Measurements from ENCODE around the gene TRPM6.

Gene TRPM6

GRCh38 chr9:74770508-74771261 lies 117.0 kb downstream of the TRPM6 start:
- DNase-seq (ENCODE audit: low read depth in 2 of 2), result peak; percentile 19 to 34

GRCh38 chr9:74765481-74765971 lies 122.2 kb downstream of the TRPM6 start:
- no peak overlapping the region for H3K4me3 ChIP-seq (replicated peaks in 1 of 2; ENCODE audit: low read depth in 2 of 2, low read length in 2 of 2)
- DNase-seq (ENCODE audit: low read depth in 2 of 2), result no peak
- no peak for TF ChIP-seq CTCF (IDR thresholded peaks at IDR 0.05; ENCODE audit: low read depth, low read length)

More at GRCh38 chr9:74770508-74771261, 117.0 kb downstream of the TRPM6 start:
- H3K4me3 ChIP-seq (replicated peaks in 1 of 2; ENCODE audit: low read depth in 2 of 2, low read length in 2 of 2), result no peak overlapping the region
- peak; percentile 81 for TF ChIP-seq CTCF (IDR thresholded peaks at IDR 0.05; ENCODE audit: low read depth, low read length)

GRCh38 chr9:74762950-74763349 lies 124.8 kb downstream of the TRPM6 start:
- no peak for DNase-seq (ENCODE audit: low read depth in 2 of 2)
- TF ChIP-seq CTCF (IDR thresholded peaks at IDR 0.05; ENCODE audit: low read depth, low read length), result no peak
- H3K4me3 ChIP-seq (replicated peaks in 1 of 2; ENCODE audit: low read depth in 2 of 2, low read length in 2 of 2), result no peak overlapping the region

GRCh38 chr9:74760031-74760700 lies 127.6 kb downstream of the TRPM6 start:
- TF ChIP-seq CTCF (IDR thresholded peaks at IDR 0.05; ENCODE audit: low read depth, low read length), result no peak
- peak; percentile 78 to 96 for DNase-seq (ENCODE audit: low read depth in 2 of 2)

GRCh38 chr9:74755999-74756398 lies 131.7 kb downstream of the TRPM6 start:
- no peak for TF ChIP-seq CTCF (IDR thresholded peaks at IDR 0.05; ENCODE audit: low read depth, low read length)
- H3K4me3 ChIP-seq (replicated peaks in 1 of 2; ENCODE audit: low read depth in 2 of 2, low read length in 2 of 2), result no peak overlapping the region
- no peak for DNase-seq (ENCODE audit: low read depth in 2 of 2)

More at GRCh38 chr9:74760031-74760700, 127.6 kb downstream of the TRPM6 start:
- H3K4me3 ChIP-seq (replicated peaks in 1 of 2; ENCODE audit: low read depth in 2 of 2, low read length in 2 of 2), result no peak overlapping the region

- H3K4me3 ChIP-seq (replicated peaks in 1 of 2; ENCODE audit: low read depth in 2 of 2, low read length in 2 of 2), result no peak overlapping the region
- TF ChIP-seq CTCF (IDR thresholded peaks at IDR 0.05; ENCODE audit: low read depth, low read length), result no peak
- no peak for DNase-seq (ENCODE audit: low read depth in 2 of 2)
Observed at GRCh38 chr9:74755355-74755754, 132.4 kb downstream of the TRPM6 start.

All from cardiac fibroblast (primary cell).